Panc1 (cell line): ENCODE measurements around the gene ZNF440. TPM values are rescaled to one million over a fixed set of nuclear protein-coding genes. Genes with fewer than 3 reads are reported as not detected.

Experiments
- ATAC-seq: fragments of 200-7000 bp; cut with Tn5 transposase; 2 replicates; pipeline ENCODE4 v1.9.1; 2020; ENCODE audit warnings: mild to moderate bottlenecking, moderate library complexity
- BruUV-seq: library from RNA; stranded (reverse); fragments of 400-500 nt; replicated peaks from 2 replicates; lab custom pipeline; 2021; lab: Mats Ljungman, UMichigan
- CTCF ChIA-PET: fragments of 300-600 bp; sonication (Branson Sonifier 250); formaldehyde crosslinking; loops from one replicate; lab custom pipeline; 2022; ENCODE audit warnings: antibody characterized with exemption; lab: Charles Lee
- POLR2A ChIA-PET: fragments of 300-600 bp; sonication (Branson Sonifier 250); formaldehyde crosslinking; loops from one replicate; lab custom pipeline; 2022; ENCODE audit warnings: antibody characterized with exemption; lab: Charles Lee
- DNase-seq: peaks from one replicate; pipeline ENCODE4 v3.0.0-alpha.2; 2010; ENCODE audit warnings: low read depth, low spot score
- H3K27ac ChIP-seq: 2 replicates; pipeline ENCODE4 v1.5.1; 2011; ENCODE audit warnings: mild to moderate bottlenecking, low read length, inconsistent platforms
- H3K27me3 ChIP-seq: fragments of 200-500 bp; sonication (Bioruptor generic); 2 replicates; pipeline ENCODE4 v1.6.0; 2014; ENCODE audit warnings: low read length, inconsistent platforms; ENCODE audit not compliant: control insufficient read depth, insufficient read depth
- H3K36me3 ChIP-seq: fragments of 200-500 bp; sonication (Bioruptor generic); 2 replicates; pipeline ENCODE4 v1.5.1; 2014; ENCODE audit warnings: inconsistent platforms, mild to moderate bottlenecking, low read length, moderate library complexity; ENCODE audit not compliant: control insufficient read depth, insufficient read depth
- H3K4me1 ChIP-seq: 2 replicates; pipeline ENCODE4 v1.5.1; 2011; ENCODE audit warnings: inconsistent platforms, mild to moderate bottlenecking, low read length, moderate library complexity; ENCODE audit not compliant: control insufficient read depth, insufficient read depth
- H3K4me3 ChIP-seq, 2 experiments: 2 replicates each; pipeline ENCODE4 v1.5.1; 2011 to 2012; ENCODE audit warnings: low read depth in 2 of 2, low read length in 2 of 2, mild to moderate bottlenecking in 2 of 2, inconsistent platforms in 1 of 2, moderate library complexity in 1 of 2
- H3K9me3 ChIP-seq: fragments of 200-500 bp; sonication (Bioruptor generic); 2 replicates; pipeline ENCODE4 v1.5.1; 2014; ENCODE audit warnings: low read depth, mild to moderate bottlenecking, inconsistent platforms, low read length, moderate library complexity; ENCODE audit not compliant: control insufficient read depth, insufficient read depth
- POLR2AphosphoS5 ChIP-seq: IDR thresholded peaks from 2 replicates; pipeline ENCODE4 v1.6.1; 2012; ENCODE audit warnings: mild to moderate bottlenecking, low read depth, low read length, moderate library complexity
- SIN3A ChIP-seq: IDR thresholded peaks from 2 replicates; pipeline ENCODE4 v1.6.1; 2012; ENCODE audit warnings: low read depth, mild to moderate bottlenecking, low read length, moderate library complexity, borderline replicate concordance; ENCODE audit not compliant: insufficient read depth
- TCF7L2 ChIP-seq: IDR thresholded peaks from 2 replicates; pipeline ENCODE4 v1.6.1; 2011; ENCODE audit warnings: mild to moderate bottlenecking, low read depth, low read length, inconsistent platforms
- in situ Hi-C: cut with HindIII; loops from 2 replicates; pipeline ENCODE4 v1.10.0; 2016; ENCODE audit warnings: low sequenced_read_pairs, low pct_unique_long_range_greater_than_20kb
- intact Hi-C: fragments of 100-400 bp; cut with micrococcal nuclease; formaldehyde crosslinking; loops from one replicate; pipeline ENCODE4 v1.10.0; 2022; ENCODE audit not compliant: unreplicated experiment
- total RNA-seq: library from RNA; stranded (reverse); gene quantifications from one replicate; pipeline ENCODE4 v1.2.1, GENCODE V29; 2021; ENCODE audit not compliant: unreplicated experiment
- TF ChIP-seq, protein P1 (sequence below): fragments of 450-650 bp; IDR thresholded peaks from 2 replicates; pipeline ENCODE4 v1.5.1; 2017; ENCODE audit warnings: mild to moderate bottlenecking
- TF ChIP-seq, protein P2 (sequence below), 2 experiments: IDR thresholded peaks; 2 replicates each; pipeline ENCODE4 v1.6.1; 2011 to 2012; ENCODE audit warnings: low read depth in 2 of 2, control low read depth in 1 of 2, low read length in 1 of 2, mild to moderate bottlenecking in 1 of 2, moderate library complexity in 1 of 2; ENCODE audit not compliant: insufficient read depth in 1 of 2

Gene ZNF440
- total RNA-seq, 1 experiment from 2014 or later = 12.9 TPM

- no peak for ATAC-seq
- no TSS peak for BruUV-seq
- Histone ChIP-seq H3K27me3 (no peaks in the 10 kb centered on the region), H3K4me3 (no peak overlapping the region), H3K36me3 (no peaks in the 10 kb centered on the region), H3K9me3 (peaks cover 3% of the 10 kb centered on the region; the same call in 1 of the 2 replicates), H3K27ac (no peak overlapping the region), H3K4me1 (no peaks in the 10 kb centered on the region)
- in situ Hi-C loops (no loop called here), intact Hi-C loops (no loop called here)
- no peak for DNase-seq
- ChIA-PET CTCF (no interaction called here), POLR2A (no interaction called here)
- TF ChIP-seq, protein P1, sequence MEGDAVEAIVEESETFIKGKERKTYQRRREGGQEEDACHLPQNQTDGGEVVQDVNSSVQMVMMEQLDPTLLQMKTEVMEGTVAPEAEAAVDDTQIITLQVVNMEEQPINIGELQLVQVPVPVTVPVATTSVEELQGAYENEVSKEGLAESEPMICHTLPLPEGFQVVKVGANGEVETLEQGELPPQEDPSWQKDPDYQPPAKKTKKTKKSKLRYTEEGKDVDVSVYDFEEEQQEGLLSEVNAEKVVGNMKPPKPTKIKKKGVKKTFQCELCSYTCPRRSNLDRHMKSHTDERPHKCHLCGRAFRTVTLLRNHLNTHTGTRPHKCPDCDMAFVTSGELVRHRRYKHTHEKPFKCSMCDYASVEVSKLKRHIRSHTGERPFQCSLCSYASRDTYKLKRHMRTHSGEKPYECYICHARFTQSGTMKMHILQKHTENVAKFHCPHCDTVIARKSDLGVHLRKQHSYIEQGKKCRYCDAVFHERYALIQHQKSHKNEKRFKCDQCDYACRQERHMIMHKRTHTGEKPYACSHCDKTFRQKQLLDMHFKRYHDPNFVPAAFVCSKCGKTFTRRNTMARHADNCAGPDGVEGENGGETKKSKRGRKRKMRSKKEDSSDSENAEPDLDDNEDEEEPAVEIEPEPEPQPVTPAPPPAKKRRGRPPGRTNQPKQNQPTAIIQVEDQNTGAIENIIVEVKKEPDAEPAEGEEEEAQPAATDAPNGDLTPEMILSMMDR = no peak
- no peak for TF ChIP-seq SIN3A
- TF ChIP-seq, protein P2, sequence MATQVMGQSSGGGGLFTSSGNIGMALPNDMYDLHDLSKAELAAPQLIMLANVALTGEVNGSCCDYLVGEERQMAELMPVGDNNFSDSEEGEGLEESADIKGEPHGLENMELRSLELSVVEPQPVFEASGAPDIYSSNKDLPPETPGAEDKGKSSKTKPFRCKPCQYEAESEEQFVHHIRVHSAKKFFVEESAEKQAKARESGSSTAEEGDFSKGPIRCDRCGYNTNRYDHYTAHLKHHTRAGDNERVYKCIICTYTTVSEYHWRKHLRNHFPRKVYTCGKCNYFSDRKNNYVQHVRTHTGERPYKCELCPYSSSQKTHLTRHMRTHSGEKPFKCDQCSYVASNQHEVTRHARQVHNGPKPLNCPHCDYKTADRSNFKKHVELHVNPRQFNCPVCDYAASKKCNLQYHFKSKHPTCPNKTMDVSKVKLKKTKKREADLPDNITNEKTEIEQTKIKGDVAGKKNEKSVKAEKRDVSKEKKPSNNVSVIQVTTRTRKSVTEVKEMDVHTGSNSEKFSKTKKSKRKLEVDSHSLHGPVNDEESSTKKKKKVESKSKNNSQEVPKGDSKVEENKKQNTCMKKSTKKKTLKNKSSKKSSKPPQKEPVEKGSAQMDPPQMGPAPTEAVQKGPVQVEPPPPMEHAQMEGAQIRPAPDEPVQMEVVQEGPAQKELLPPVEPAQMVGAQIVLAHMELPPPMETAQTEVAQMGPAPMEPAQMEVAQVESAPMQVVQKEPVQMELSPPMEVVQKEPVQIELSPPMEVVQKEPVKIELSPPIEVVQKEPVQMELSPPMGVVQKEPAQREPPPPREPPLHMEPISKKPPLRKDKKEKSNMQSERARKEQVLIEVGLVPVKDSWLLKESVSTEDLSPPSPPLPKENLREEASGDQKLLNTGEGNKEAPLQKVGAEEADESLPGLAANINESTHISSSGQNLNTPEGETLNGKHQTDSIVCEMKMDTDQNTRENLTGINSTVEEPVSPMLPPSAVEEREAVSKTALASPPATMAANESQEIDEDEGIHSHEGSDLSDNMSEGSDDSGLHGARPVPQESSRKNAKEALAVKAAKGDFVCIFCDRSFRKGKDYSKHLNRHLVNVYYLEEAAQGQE (IDR thresholded peaks at IDR 0.05; ENCODE audit: insufficient read depth in 1 of 2, low read depth in 2 of 2, low read length in 1 of 2) = no peak
- TF ChIP-seq POLR2AphosphoS5 = no peak
- no peak for TF ChIP-seq TCF7L2
Observed at GRCh38 chr19:11856596-11857250, 42.6 kb downstream of the ZNF440 start.

DNA sequence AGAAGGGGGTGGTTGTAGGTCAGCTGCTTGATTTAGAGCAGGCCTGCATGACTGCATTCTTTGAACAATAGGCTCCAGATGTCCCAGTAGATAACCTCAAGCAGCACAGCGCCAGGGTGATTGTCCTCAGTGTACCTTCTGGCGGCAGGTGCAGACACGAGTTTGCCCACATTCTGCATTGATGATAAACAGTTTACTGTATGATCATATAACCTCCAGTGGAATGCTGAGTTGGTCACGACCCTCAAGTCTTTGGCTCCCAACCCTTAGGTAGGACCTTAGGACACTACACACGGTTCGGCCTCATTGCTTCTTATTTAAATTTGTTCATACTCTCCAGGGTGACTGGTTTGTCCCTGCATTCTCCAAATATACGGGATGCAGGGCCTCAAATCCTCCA is 46.6 kb downstream of the ZNF440 start:
- in situ Hi-C loops = no loop called here
- ATAC-seq (no peak), DNase-seq (no peak)
- no peaks in the 10 kb centered on the region for H3K27me3 ChIP-seq
- no peaks in the 10 kb centered on the region for H3K4me1 ChIP-seq
- BruUV-seq = no TSS peak
- intact Hi-C loops = no loop called here
- no peaks in the 10 kb centered on the region for H3K36me3 ChIP-seq
- H3K4me3 ChIP-seq = no peak overlapping the region
- peaks cover 7% of the 10 kb centered on the region; the same call in 1 of the 2 replicates for H3K9me3 ChIP-seq
- TF ChIP-seq, protein P1 = no peak
- TF ChIP-seq POLR2AphosphoS5 = no peak
- ChIA-PET POLR2A (no interaction called here), CTCF (no interaction called here)
- H3K27ac ChIP-seq = no peak overlapping the region
